PC-9 (cell line): ENCODE data around the gene ACY1.

Source experiments
- CTCF ChIP-seq: fragments of 200-600 bp; sonication (generic); conservative IDR thresholded peaks from 2 replicates; pipeline ENCODE4 v1.6.1; 2017; ENCODE audit warnings: mixed run types, antibody characterized with exemption, mild to moderate bottlenecking, moderate library complexity
- EZH2 ChIP-seq: fragments of 200-600 bp; sonication (generic); IDR thresholded peaks from 2 replicates; pipeline ENCODE4 v1.8.0; 2017; ENCODE audit warnings: antibody characterized with exemption, low read depth

GRCh38 chr3:52034212-52034611 lies 50.9 kb downstream of the ACY1 start:
- TF ChIP-seq CTCF (no peak), EZH2 (no peak)
